Measurements from ENCODE around the gene NTM.

Gene NTM

DNA sequence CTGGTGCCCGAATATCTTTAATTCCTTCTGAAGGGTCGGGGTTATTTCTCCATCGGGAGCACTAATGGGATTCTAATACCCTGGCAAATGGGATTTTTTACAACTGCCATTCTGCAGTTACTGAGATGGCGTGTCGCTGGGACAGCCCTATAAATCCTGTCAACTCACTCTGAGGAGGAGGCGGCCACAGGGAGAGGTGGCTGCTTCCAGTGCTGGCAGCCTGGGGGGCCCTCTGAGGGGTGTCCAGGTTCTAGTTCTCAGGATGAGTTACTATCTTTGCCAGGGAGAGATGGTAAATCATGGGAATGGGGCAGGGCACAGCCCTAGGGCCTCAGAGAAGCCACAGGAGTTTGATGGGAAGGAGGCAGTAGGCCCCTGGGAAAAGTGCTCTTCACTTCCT lies 135.9 kb downstream of the NTM start:
- DNase-seq: no peak

DNA sequence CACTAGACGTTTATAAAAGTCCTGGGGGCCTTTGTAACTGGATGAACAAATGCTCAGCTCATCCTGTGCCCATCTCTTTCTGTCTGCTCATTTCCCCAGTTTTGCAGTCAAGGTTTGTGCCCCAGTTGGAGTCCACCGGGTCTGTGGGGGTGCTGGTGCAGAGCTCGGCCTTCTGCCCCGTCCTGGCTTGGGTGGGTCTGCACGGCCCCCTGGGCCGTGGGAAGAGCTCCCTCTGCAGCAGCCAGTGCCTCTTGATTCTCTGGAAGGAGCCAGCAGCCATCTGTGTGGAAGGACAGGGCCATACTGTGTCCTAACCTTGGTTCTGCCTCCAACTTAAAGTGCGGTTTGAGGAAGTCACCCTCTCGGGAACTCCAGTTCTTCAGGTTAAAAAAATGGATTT lies 140.2 kb downstream of the NTM start:
- DNase-seq: no peak

DNA sequence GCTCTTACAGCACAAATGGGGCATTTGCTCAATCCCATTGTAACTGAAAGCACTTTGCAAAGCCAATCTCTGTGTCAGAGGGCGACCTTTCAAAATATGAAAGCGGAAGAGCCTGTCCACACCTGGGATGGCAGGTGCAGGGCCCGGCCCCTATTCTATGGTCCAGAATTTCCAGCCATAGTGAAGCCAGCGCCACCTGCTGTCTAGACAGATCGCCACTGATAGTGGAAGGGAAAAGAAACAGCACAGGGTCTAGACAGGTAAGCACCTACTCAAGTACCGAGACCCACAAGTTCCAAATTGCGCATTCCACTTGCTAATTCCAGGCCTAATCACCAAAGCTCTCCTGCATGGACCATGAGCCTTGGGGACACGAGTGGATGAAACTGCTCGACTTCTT lies 141.4 kb downstream of the NTM start:
- no peak for DNase-seq

- no peak for DNase-seq
Measured at GRCh38 chr11:131512228-131512627, 141.8 kb downstream of the NTM start.

- no peak for DNase-seq
Measured at GRCh38 chr11:131514062-131514461, 143.6 kb downstream of the NTM start.

GRCh38 chr11:131518305-131518838 lies 148.0 kb downstream of the NTM start:
- no peak for DNase-seq

DNA sequence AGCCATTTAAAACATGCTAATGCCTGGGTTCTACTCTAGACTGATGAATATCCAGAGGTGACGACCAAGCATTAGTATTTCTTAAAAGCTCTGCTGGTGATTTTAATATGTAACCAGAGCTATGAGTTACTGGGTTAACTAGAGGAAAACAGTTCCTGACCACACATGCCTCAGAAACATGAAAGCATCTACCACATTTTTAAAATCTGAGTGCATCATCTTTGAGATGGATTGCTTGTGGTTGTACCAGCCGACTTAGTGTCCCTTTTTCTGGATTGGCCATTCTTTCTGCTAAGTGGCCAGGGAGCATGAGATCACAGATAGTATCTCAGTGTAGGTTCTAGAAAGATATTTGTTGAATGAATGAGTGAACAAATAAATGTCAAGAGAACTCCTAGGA lies 152.4 kb downstream of the NTM start:
- no peak for DNase-seq

GRCh38 chr11:131530407-131530806 lies 160.0 kb downstream of the NTM start:
- DNase-seq: no peak

DNA sequence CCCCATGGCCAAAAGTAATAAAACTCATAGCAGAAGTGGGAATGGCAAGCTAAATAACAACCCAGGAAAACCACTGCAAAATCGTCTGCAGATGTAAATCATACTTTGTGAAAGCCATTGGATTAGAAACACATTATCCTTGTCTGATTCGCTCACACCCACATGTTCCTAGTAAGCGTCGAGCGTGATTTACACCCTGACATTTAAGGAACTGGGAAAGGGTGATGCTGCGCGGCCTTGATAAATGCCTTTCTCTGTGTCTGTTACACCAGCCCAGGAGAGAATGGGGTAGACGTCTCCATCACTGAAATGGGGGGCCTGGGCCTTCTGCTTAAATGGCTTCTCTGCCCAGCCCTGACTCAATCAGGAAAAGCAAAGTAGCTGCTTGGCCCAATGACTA lies 162.7 kb downstream of the NTM start:
- DNase-seq: no peak

- no peak for DNase-seq
Measured at GRCh38 chr11:131533998-131534397, 163.6 kb downstream of the NTM start.

GRCh38 chr11:131534611-131535010 lies 164.2 kb downstream of the NTM start:
- DNase-seq: no peak

- DNase-seq: no peak
Measured at GRCh38 chr11:131536159-131536558, 165.7 kb downstream of the NTM start.

- DNase-seq: no peak
Measured at GRCh38 chr11:131537196-131537595, 166.8 kb downstream of the NTM start.

- no peak for DNase-seq
Measured at GRCh38 chr11:131537748-131538147, 167.3 kb downstream of the NTM start.

- DNase-seq: no peak
Measured at GRCh38 chr11:131538322-131538721, 167.9 kb downstream of the NTM start.

- DNase-seq: no peak
Measured at GRCh38 chr11:131540676-131541075, 170.3 kb downstream of the NTM start.

DNA sequence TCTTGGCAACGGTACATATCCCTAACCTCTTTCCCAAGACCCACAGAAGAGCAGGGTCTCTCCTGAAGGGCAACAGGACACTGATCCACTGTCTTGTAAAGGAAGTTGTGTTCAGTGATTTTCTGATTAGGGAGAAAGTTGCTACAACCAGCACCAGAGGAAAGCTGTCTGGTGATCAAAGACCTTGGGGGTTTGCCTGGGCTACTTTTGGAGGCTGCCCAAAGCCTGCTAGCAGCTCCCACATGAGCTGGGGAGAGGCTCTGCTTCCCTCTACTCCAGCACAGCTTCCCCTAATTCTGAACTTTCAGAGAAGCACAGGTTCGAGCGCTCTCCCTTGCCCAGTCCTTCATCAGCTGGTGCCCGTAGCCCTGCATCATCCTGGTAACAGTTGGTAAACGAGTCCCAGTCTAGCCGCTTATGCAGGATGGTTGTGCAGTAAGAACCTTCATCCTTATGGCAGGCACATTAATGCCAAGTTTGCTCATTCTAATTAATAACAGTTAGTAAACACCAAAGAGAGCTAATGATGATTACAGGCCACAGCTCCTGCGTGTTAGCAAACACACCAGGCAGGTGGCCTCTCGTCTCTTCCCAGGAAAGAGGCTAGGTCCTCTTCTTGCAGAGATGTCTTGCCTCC lies 173.1 kb downstream of the NTM start:
- DNase-seq: no peak

DNA sequence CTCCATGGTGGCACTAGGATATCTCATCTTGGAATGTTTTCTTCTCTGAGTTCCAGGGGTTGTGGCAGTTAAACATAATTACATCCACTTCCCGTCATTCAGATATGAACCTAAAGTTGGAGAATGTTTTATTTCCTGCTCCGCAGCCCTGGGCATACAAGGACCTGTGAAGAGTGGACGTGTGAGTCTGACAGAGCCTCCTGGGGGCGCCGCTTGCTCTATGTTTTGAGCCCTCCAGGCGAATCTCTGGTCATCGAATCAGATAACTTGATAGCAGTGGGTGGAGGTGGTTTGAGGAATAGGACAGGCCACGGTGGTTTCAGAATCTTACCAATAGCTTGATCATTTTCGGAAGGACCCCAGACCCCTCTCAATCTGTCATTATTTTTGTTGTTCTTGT lies 174.2 kb downstream of the NTM start:
- DNase-seq: no peak

DNA sequence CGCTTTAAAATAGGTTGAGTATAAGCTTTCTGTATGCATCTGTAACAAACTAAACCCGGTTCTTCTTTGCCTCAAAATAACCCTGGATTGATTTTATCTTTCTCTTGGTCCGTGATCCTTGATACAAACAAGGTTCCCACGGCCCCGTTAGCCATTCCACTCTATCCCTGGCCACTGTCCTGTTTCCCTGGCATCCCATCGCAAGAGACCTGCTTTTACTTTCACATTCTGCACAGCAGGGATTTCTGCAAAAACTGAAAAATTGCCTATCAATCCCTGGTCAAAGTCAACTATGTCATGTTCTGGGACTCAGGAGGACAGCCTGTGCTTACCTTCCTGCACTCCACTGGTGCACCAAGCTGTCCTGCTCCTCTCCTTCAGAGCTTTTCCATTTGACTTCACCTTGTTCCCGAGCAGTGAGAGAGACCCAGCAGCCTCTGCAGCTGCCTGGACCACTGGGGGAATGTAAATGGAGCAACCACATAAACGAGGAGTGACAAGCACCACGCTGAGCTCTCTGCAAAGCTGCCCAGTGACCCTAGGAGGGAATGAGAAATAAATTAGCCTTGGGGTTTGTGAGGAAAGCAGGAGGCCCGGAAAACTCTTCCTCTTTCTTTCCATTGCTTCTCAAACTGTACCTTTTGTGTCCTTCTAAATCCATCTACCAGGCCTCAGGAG lies 175.9 kb downstream of the NTM start:
- no peak for DNase-seq

GRCh38 chr11:131549099-131549498 lies 178.7 kb downstream of the NTM start:
- DNase-seq: no peak

DNA sequence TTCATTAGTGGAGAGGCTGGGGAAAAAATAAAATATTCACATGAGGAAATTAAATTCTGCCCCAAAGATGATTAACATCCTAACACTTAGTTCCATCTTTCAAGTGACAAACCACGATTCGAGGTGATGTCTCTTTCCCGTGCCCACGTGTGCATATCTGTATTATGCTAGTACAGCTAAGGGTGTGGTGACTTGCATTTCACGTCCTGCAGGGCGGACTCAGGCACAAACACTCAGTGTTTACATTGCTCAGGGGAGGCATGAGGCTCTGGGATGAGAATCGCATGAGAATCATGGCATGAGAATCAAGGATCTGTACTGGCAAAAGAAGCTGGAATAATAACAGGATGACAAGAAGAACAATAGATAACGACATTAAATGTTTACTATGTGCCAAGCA lies 179.4 kb downstream of the NTM start:
- no peak for DNase-seq

DNA sequence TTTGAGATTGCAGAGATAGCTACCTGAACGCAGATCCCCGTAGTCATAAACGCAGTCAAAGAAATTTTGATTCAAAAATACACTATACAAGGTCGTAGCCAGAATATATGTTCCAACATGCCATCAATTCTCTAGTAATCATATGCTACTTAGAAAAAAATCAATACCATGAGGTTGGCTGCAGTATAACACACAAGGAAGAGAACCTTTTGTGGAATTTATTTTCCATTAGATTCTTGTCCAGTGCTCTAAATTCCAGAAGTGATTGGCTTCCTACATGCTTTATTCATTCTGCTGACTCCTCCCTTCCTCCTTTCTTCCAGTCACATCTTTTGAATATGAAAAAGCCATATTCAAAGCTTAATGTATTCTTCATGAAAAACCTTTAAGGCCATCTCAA lies 189.9 kb downstream of the NTM start:
- no peak for DNase-seq

GRCh38 chr11:131561501-131561900 lies 191.1 kb downstream of the NTM start:
- no peak for DNase-seq

DNA sequence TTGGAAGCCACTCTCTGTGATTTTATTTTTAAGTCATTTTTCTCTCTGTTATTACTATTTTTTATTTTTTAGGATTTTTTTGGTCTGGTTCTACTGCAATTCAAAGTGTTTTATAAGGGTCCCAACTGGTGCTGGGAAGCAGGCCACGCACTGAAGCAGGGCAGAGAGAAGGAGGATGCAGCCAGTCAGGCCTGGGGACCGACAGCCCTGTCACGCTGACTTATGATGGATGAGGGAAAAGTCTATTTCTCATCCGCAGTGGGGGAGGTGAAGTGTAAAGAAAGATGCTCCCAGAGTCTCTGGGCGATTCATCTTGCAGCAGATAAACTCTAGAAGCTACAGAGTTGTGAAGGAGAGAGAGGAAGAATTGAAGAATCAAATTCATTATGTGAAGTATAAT lies 191.6 kb downstream of the NTM start:
- no peak for DNase-seq

DNA sequence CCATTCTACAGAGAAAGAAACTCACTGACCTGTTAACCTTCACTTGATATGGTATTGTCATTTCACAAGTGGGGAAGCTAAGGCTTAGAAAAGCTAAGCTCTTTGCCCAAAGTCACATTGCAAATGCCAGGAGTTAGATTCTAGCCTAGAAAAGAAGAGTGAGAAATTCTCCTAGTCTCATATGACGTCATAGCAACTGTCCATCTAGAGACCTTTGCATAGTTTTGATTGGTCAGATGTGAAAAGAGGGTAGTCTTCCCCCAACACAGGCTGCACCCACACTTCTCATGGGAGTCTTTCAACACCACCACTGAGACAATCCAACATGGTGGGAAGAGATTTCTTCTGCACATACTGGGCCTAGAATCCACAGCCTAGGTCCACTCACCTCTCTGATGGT lies 197.9 kb downstream of the NTM start:
- no peak for DNase-seq
